Body of pancreas (tissue), 4 donors: ENCODE data around the gene ROBO1. TPM values are rescaled to one million over a fixed set of nuclear protein-coding genes. Genes with fewer than 3 reads are reported as not detected.

Experiments
- ATAC-seq: fragments of 150-250 bp; one replicate; pipeline ENCODE4 v1.9.1; 2016
- DNase-seq, 4 donors: peaks; one replicate each; pipeline ENCODE4 v3.0.0-alpha.2; 2019
- H3K27ac ChIP-seq, 4 donors: fragments of 200-600 bp; sonication (generic); 1 replicate in 3 of 4; 2 replicates in 1 of 4; pipeline versions ENCODE4 v1.5.1 to v1.6.1; 2016 to 2019; ENCODE audit warnings: mild to moderate bottlenecking in 1 of 4, mixed read lengths in 1 of 4, moderate library complexity in 1 of 4
- H3K27me3 ChIP-seq, 2 donors: fragments of 200-600 bp; sonication (generic); one replicate each; pipeline ENCODE4 v1.6.0; 2016; ENCODE audit warnings: mild to moderate bottlenecking in 1 of 2
- H3K36me3 ChIP-seq, 2 donors: fragments of 200-600 bp; sonication (generic); replicated peaks in 1 of 2; 2 replicates each; pipeline ENCODE4 v1.5.1; 2016; ENCODE audit warnings: low read depth in 2 of 2; ENCODE audit not compliant: insufficient read depth in 1 of 2
- H3K4me1 ChIP-seq: fragments of 200-600 bp; sonication (generic); one replicate; pipeline ENCODE4 v1.6.0; 2016
- H3K4me3 ChIP-seq, 2 donors: fragments of 200-600 bp; sonication (generic); 1 replicate in 1 of 2; 2 replicates in 1 of 2; pipeline ENCODE4 v1.5.1; 2016 to 2019
- H3K9me3 ChIP-seq, 3 donors: fragments of 200-600 bp; sonication (generic); 1 replicate in 2 of 3; 2 replicates in 1 of 3; pipeline ENCODE4 v1.5.1; 2016
- CTCF ChIP-seq, 7 experiments: fragments of 450-650 bp in 4 of 7; fragments of 200-600 bp in 3 of 7; sonication (generic) in 3 of 7; IDR thresholded peaks; one replicate each; pipeline ENCODE4 v1.5.1; 2016 to 2019; ENCODE audit warnings: antibody characterized with exemption in 7 of 7
- POLR2A ChIP-seq, 3 donors: fragments of 450-650 bp; IDR thresholded peaks; one replicate each; pipeline ENCODE4 v1.6.1; 2016; ENCODE audit warnings: antibody characterized with exemption in 3 of 3, mild to moderate bottlenecking in 2 of 3
- WGBS, 2 donors: methylation state at CpG; one replicate each; pipeline ENCODE4 v1.1.5; 2017; 5-methylcytosine and 5-hydroxymethylcytosine counted together
- intact Hi-C: fragments of 100-400 bp; cut with DNase I; formaldehyde crosslinking; loops from one replicate; pipeline ENCODE4 v1.15.1; 2023
- total RNA-seq, 2 donors: library from RNA; depleted of rRNA; stranded (reverse); fragments of >200 nt; gene quantifications; one replicate each; pipeline ENCODE4 v1.1.0, GENCODE V29; 2016

The ROBO1 gene
- total RNA-seq, 2 donors from 2014 or later = 3.9 to 9.9 TPM

GRCh38 chr3:78986416-78987101 is 781.2 kb downstream of the ROBO1 start:
- ATAC-seq = no peak
- Histone ChIP-seq H3K4me1 (no peaks in the 10 kb centered on the region), H3K36me3 (no peaks in the 10 kb centered on the region), H3K4me3 (no peak overlapping the region), H3K27ac (no peak overlapping the region), H3K27me3 (no peaks in the 10 kb centered on the region), H3K9me3 (no peaks in the 10 kb centered on the region)
- intact Hi-C loops = no loop called here
- no peak for TF ChIP-seq CTCF (IDR thresholded peaks at IDR 0.05)
- no peak for TF ChIP-seq POLR2A (IDR thresholded peaks at IDR 0.05)
- WGBS, 2 donors = 40 to 46% methylated on average over 5 of the region's 5 CpGs
- DNase-seq = no peak

- no peaks in the 10 kb centered on the region for H3K36me3 ChIP-seq
- no peaks in the 10 kb centered on the region for H3K27me3 ChIP-seq
- ATAC-seq (no peak), DNase-seq (no peak)
- no peaks in the 10 kb centered on the region for H3K4me1 ChIP-seq
- H3K27ac ChIP-seq = no peak overlapping the region
- intact Hi-C loops = no loop called here
- WGBS, 2 donors = 45 to 66% methylated on average over 2 of the region's 2 CpGs
- TF ChIP-seq CTCF (IDR thresholded peaks at IDR 0.05) (no peak), POLR2A (IDR thresholded peaks at IDR 0.05) (no peak)
- no peak overlapping the region for H3K4me3 ChIP-seq
- no peaks in the 10 kb centered on the region for H3K9me3 ChIP-seq
These were observed 781.8 kb downstream of the ROBO1 start for GRCh38 chr3:78985981-78986380.

- H3K27me3 ChIP-seq = no peaks in the 10 kb centered on the region
- ATAC-seq = no peak
- no peak overlapping the region for H3K27ac ChIP-seq
- WGBS, 2 donors = 20 to 26% methylated on average over 4 of the region's 4 CpGs
- H3K4me3 ChIP-seq = no peak overlapping the region
- no peaks in the 10 kb centered on the region for H3K9me3 ChIP-seq
- no peak for TF ChIP-seq CTCF (IDR thresholded peaks at IDR 0.05)
- no peak for TF ChIP-seq POLR2A (IDR thresholded peaks at IDR 0.05)
- H3K36me3 ChIP-seq = no peaks in the 10 kb centered on the region
- no peak for DNase-seq
- H3K4me1 ChIP-seq = no peaks in the 10 kb centered on the region
- intact Hi-C loops = no loop called here
These were observed 788.8 kb downstream of the ROBO1 start for GRCh38 chr3:78979028-78979427.

GRCh38 chr3:78978037-78978436 is 789.8 kb downstream of the ROBO1 start:
- DNase-seq (no peak), ATAC-seq (no peak)
- Histone ChIP-seq H3K9me3 (no peaks in the 10 kb centered on the region), H3K4me1 (no peaks in the 10 kb centered on the region), H3K36me3 (no peaks in the 10 kb centered on the region), H3K27ac (no peak overlapping the region), H3K27me3 (no peaks in the 10 kb centered on the region), H3K4me3 (no peak overlapping the region)
- intact Hi-C loops = no loop called here
- TF ChIP-seq CTCF (IDR thresholded peaks at IDR 0.05) = peak in 3 of 7 experiments; percentile 11 to 20 (median 18)
- no peak for TF ChIP-seq POLR2A (IDR thresholded peaks at IDR 0.05)

GRCh38 chr3:78977073-78977472 is 790.7 kb downstream of the ROBO1 start:
- Histone ChIP-seq H3K9me3 (no peaks in the 10 kb centered on the region), H3K27ac (no peak overlapping the region), H3K36me3 (no peaks in the 10 kb centered on the region), H3K27me3 (no peaks in the 10 kb centered on the region), H3K4me1 (no peaks in the 10 kb centered on the region), H3K4me3 (no peak overlapping the region)
- DNase-seq (no peak), ATAC-seq (no peak)
- TF ChIP-seq CTCF (IDR thresholded peaks at IDR 0.05) = no peak
- TF ChIP-seq POLR2A (IDR thresholded peaks at IDR 0.05) = no peak
- intact Hi-C loops = no loop called here
